ENCODE data around the gene LCK. TPM values are rescaled to one million over a fixed set of nuclear protein-coding genes. Genes with fewer than 3 reads are reported as not detected.

The LCK gene
- total and polyA plus RNA-seq, 2 of the 8 experiments (the other 6 are each of a cell fraction or from before 2014, with no cell fraction given), result 75.3 to 122 TPM

- Histone ChIP-seq H3K27ac (ENCODE audit: low read depth, low read length) (no peak overlapping the region), H4K91ac (replicated peaks; ENCODE audit: insufficient read length, low read length) (no peak overlapping the region), H2BK12ac (ENCODE audit: low read depth, low read length) (no peak overlapping the region), H3K27me3 (replicated peaks in 1 of 4; ENCODE audit: control insufficient read depth in 3 of 4, extremely low read depth in 1 of 4, insufficient read depth in 3 of 4, low read length in 3 of 4) (no peaks in the 10 kb centered on the region), H2AFZ (ENCODE audit: low read length) (no peak overlapping the region), H2BK120ac (replicated peaks; ENCODE audit: low read depth, low read length) (no peak overlapping the region), H2BK20ac (ENCODE audit: low read length) (no peak overlapping the region), H3K4me1 (replicated peaks in 1 of 4; ENCODE audit: control insufficient read depth in 3 of 4, insufficient read depth in 4 of 4, low read length in 3 of 4) (no peaks in the 10 kb centered on the region), H3K4me3 (ENCODE audit: extremely low read depth in 1 of 4, insufficient read depth in 2 of 4, low read depth in 3 of 4, low read length in 4 of 4) (no peak overlapping the region), H3K56ac (replicated peaks; ENCODE audit: insufficient read length, low read depth, low read length) (no peak overlapping the region), H2BK5ac (ENCODE audit: low read depth, low read length) (no peak overlapping the region), H4K8ac (ENCODE audit: extremely low read depth, insufficient read depth, low read length) (no peak overlapping the region), H3K79me1 (ENCODE audit: low read depth, low read length) (no peaks in the 10 kb centered on the region), H3K9me3 (ENCODE audit: insufficient read depth in 2 of 2, low read depth in 1 of 2, low read length in 1 of 2) (no peaks in the 10 kb centered on the region), H4K5ac (ENCODE audit: insufficient read length, low read depth, low read length) (no peak overlapping the region), H3K4me2 (ENCODE audit: insufficient read depth in 1 of 2, low read depth in 2 of 2, low read length in 2 of 2) (no peak overlapping the region), H3K23me2 (ENCODE audit: low read depth, low read length) (no peaks in the 10 kb centered on the region), H3K79me2 (ENCODE audit: control insufficient read depth in 1 of 2, insufficient read depth in 2 of 2, low read length in 2 of 2) (no peaks in the 10 kb centered on the region), H2AK5ac (ENCODE audit: low read depth, low read length) (no peak overlapping the region), H3K4ac (replicated peaks; ENCODE audit: insufficient read length, low read depth, low read length) (no peak overlapping the region), H4K20me1 (replicated peaks in 1 of 2; ENCODE audit: control insufficient read depth in 1 of 2, insufficient read depth in 2 of 2, low read length in 2 of 2) (no peaks in the 10 kb centered on the region), H3K14ac (ENCODE audit: insufficient read length) (no peak overlapping the region), H3K36me3 (ENCODE audit: control insufficient read depth in 2 of 4, insufficient read depth in 4 of 4, low read length in 3 of 4) (peaks cover under 1 to 33% (median 19%) of the 10 kb centered on the region in 4 experiments; a peak in 7 of 8 replicates), H3K18ac (ENCODE audit: extremely low read depth, low read length) (no peak overlapping the region), H3K9ac (replicated peaks in 1 of 4; ENCODE audit: extremely low read depth in 1 of 4, low read depth in 3 of 4, low read length in 3 of 4) (no peak overlapping the region), H3K23ac (ENCODE audit: insufficient read length) (no peak overlapping the region), H2BK15ac (ENCODE audit: low read length) (no peak overlapping the region)
- TF ChIP-seq TBP (IDR thresholded peaks at IDR 0.05; ENCODE audit: low read depth, low read length) (no peak), SIRT6 (IDR thresholded peaks at IDR 0.05; ENCODE audit: low read length) (no peak), MAFK (IDR thresholded peaks at IDR 0.05; ENCODE audit: low read depth, low read length) (no peak), BACH1 (IDR thresholded peaks at IDR 0.05; ENCODE audit: low read length) (no peak), ZNF274 (IDR thresholded peaks at IDR 0.05; ENCODE audit: borderline replicate concordance, extremely low read depth, low read length) (no peak), GTF2F1 (IDR thresholded peaks at IDR 0.05; ENCODE audit: borderline replicate concordance, low read depth, low read length) (no peak), TCF12 (IDR thresholded peaks at IDR 0.05; ENCODE audit: low read depth, low read length) (no peak), NANOG (IDR thresholded peaks at IDR 0.05; ENCODE audit: insufficient read depth, low read depth, low read length, poor library complexity, severe bottlenecking) (no peak), TAF7 (optimal IDR thresholded peaks at IDR 0.05; ENCODE audit: borderline replicate concordance, low read depth, low read length) (no peak), CEBPB (IDR thresholded peaks at IDR 0.05; ENCODE audit: low read depth, low read length) (no peak), SIN3A (conservative IDR thresholded peaks at IDR 0.05 in 1 of 2, IDR thresholded peaks at IDR 0.05 in 1 of 2; ENCODE audit: low read depth in 1 of 2, low read length in 2 of 2) (no peak), POLR2AphosphoS5 (IDR thresholded peaks at IDR 0.05; ENCODE audit: low read depth, low read length) (no peak)
- TF ChIP-seq, protein P1, sequence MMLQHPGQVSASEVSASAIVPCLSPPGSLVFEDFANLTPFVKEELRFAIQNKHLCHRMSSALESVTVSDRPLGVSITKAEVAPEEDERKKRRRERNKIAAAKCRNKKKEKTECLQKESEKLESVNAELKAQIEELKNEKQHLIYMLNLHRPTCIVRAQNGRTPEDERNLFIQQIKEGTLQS (IDR thresholded peaks at IDR 0.05; ENCODE audit: insufficient read depth, low read depth, low read length), result no peak
- whole genome bisulfite sequencing, 2 experiments (ENCODE audit: extremely low coverage in 1 of 2, insufficient coverage in 1 of 2, insufficient read length in 1 of 2, insufficient replicate concordance in 2 of 2, low coverage in 1 of 2, low lambda C conversion rate in 2 of 2, missing lambda C conversion rate in 1 of 2), result 89% methylated on average over 5 of the region's 5 CpGs; no CpG with 5 or more reads in 1 of the 2 experiments
- FAIRE-seq, result no peak
- POLR2A ChIA-PET (ENCODE audit: partially characterized antibody), result interaction anchor here (0.6 to 6.7 kb wide), 9 partner anchors 10 to 141 kb away, joined by 3 to 68 read pairs (median 6); partner anchors contain the start of genes IQCC and MARCKSL1
- DNase-seq (ENCODE audit: low read depth in 1 of 2, low spot score in 2 of 2), result no peak
- CTCF ChIA-PET (ENCODE audit: partially characterized antibody), result interaction anchor here (0.5 to 2.4 kb wide), 12 partner anchors 10 to 188 kb away, joined by 3 to 10 read pairs (median 3); no protein-coding TSS in a partner anchor
Measured at GRCh38 chr1:32321712-32322291, 70.7 kb downstream of the LCK start.
